Pancreas (tissue), 10 donors: ENCODE results near the gene METTL27. TPM values are rescaled to one million over a fixed set of nuclear protein-coding genes. Genes with fewer than 3 reads are reported as not detected.

Experiments used
- ATAC-seq, 4 donors: fragments of 200-7000 bp; cut with Tn5 transposase; one replicate each; pipeline versions ENCODE4 v1.8.0 to v1.9.1; 2020; ENCODE audit warnings: mild to moderate bottlenecking in 4 of 4, moderate library complexity in 4 of 4
- DNase-seq, 6 donors: peaks; one replicate each; pipeline ENCODE4 v3.0.0-alpha.2; 2020
- FAIRE-seq: peaks from 2 replicates; lab custom pipeline; 2012; peaks lifted over from hg19 to GRCh38; lab: Jason Lieb, UNC
- H3K27ac ChIP-seq, 4 donors: fragments of 200-600 bp; sonication (generic); 1 replicate in 3 of 4; 2 replicates in 1 of 4; pipeline versions ENCODE4 v1.5.0 to v1.8.0; 2020
- H3K27me3 ChIP-seq, 4 donors: fragments of 200-600 bp; one replicate each; pipeline ENCODE4 v1.8.0; 2021
- H3K36me3 ChIP-seq, 3 donors: fragments of 200-600 bp; sonication (generic) in 1 of 3; one replicate each; pipeline versions ENCODE4 v1.5.0 to v1.8.0; 2020 to 2021
- H3K4me1 ChIP-seq, 3 donors: fragments of 200-600 bp; one replicate each; pipeline ENCODE4 v1.8.0; 2021
- H3K4me3 ChIP-seq, 4 donors: fragments of 200-600 bp; sonication (generic) in 2 of 4; one replicate each; pipeline versions ENCODE4 v1.5.0 to v1.8.0; 2020 to 2021
- H3K9me3 ChIP-seq, 4 donors: fragments of 200-600 bp; one replicate each; pipeline ENCODE4 v1.8.0; 2021
- CTCF ChIP-seq, 4 donors: fragments of 200-600 bp; sonication (generic) in 3 of 4; IDR thresholded peaks; one replicate each; pipeline versions ENCODE4 v1.5.0 to v1.8.0; 2021; ENCODE audit warnings: antibody characterized with exemption in 4 of 4
- WGBS, 2 donors: extraction: QIAGEN DNeasy Blood & Tissue Kit; methylation state at CpG; one replicate each; pipeline ENCODE4 v1.1.7; 2013; 5-methylcytosine and 5-hydroxymethylcytosine counted together
- intact Hi-C, 3 donors: fragments of 100-400 bp; cut with DNase I; formaldehyde crosslinking; loops; one replicate each; pipeline versions ENCODE4 v1.11.1 to v1.14.2; 2022
- polyA plus RNA-seq, 2 donors: library from polyadenylated mRNA; stranded (reverse); fragments of 200-250 nt; gene quantifications; one replicate each; pipeline ENCODE4 v1.2.3, GENCODE V29; 2013
- total RNA-seq, 6 donors: library from RNA; stranded (reverse); fragmentation: NEBNext Ultra II Directional in 4 of 6; extraction: Animal tissue kit (Norgen Biotek cat#: 25700) in 4 of 6; gene quantifications; one replicate each; pipeline versions ENCODE4 v1.2.1 to v1.2.4, GENCODE V29; 2021 to 2023
- donor health status: healthy with polysubstance abuse.
- donor health status: DM: no; HTN: no; CAD: no; lungs with moderate emphysema.
- donor health status: DM: no; HTN: no; CAD: no.
- donor health status: control.
- donor health status: control.
- donor health status: Bipolar disorder and iron deficiency.
- donor health status: DM: yes; HTN: yes; CAD: no.
- donor health status: DM: no; HTN: no; CAD: no.
- donor health status: DM: no; HTN: no; CAD: no.
- donor health status: DM: yes; HTN: yes; CAD: no.

The METTL27 gene
- total and polyA plus RNA-seq, 8 donors, result 3.0 to 11.2 (median 5.5) TPM

DNA sequence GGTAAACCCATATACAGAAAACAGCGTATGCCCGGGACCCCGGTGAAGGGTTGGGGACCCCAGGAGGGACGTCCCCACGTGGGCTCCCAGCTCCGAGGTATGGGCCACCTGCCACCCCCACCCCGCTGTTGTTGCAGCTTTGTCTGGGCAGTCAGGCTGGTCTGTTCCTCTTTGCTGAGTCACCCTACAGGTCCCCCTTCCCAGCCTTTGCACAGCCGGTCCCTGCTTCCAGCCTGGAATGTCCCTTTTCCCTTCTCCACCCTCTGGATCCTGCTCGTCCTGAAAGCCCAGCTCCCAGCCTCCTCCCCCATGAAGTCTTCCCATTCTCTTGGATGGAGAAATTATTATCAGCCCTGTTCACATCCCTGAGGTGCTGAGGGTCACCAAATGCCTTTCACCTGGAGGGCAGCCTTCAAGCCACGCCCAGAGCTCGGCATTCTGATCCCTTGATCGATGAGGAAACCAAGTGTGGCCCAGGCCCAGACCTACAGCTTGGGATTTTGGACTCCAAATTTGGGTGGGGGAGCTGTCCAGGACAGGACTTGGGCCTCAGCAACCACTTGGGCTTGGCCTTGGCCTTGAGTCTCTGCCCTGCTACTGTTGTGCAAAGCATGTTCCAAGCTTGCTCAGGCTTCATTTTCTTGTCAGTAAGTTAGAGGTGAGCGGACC is 8.9 kb downstream of the METTL27 start:
- H3K36me3 ChIP-seq, result no peaks in the 10 kb centered on the region
- ATAC-seq (peak; percentile 14 to 35 (median 22)), FAIRE-seq (no peak), DNase-seq (peak; percentile 60 to 83 (median 72))
- H3K27me3 ChIP-seq, result no peaks in the 10 kb centered on the region
- WGBS, 2 donors, result 26 to 27% methylated on average over 10 to 13 of the region's 13 CpGs
- peaks cover 19 to 26% (median 22%) of the 10 kb centered on the region in 3 donors for H3K4me1 ChIP-seq
- H3K27ac ChIP-seq, result peak overlapping the region; percentile 95 to 98 (median 98)
- TF ChIP-seq CTCF (IDR thresholded peaks at IDR 0.05), result no peak
- intact Hi-C loops, result no loop called here
- H3K9me3 ChIP-seq, result no peaks in the 10 kb centered on the region
- H3K4me3 ChIP-seq, result peak overlapping the region; percentile 1 to 94 (median 68)

GRCh38 chr7:73832806-73833205 is 9.5 kb downstream of the METTL27 start:
- peak overlapping the region; percentile 66 to 94 (median 68) for H3K4me3 ChIP-seq
- intact Hi-C loops, result no loop called here
- H3K27me3 ChIP-seq, result no peaks in the 10 kb centered on the region
- FAIRE-seq, result no peak
- no peak for DNase-seq
- no peaks in the 10 kb centered on the region for H3K9me3 ChIP-seq
- ATAC-seq, result no peak
- H3K4me1 ChIP-seq, result peaks cover 22 to 27% (median 23%) of the 10 kb centered on the region in 3 donors
- WGBS, 2 donors, result 16% methylated on average over 13 of the region's 13 CpGs
- no peaks in the 10 kb centered on the region for H3K36me3 ChIP-seq
- TF ChIP-seq CTCF (IDR thresholded peaks at IDR 0.05), result no peak
- H3K27ac ChIP-seq, result peak overlapping the region; percentile 95 to 98 (median 98)

DNA sequence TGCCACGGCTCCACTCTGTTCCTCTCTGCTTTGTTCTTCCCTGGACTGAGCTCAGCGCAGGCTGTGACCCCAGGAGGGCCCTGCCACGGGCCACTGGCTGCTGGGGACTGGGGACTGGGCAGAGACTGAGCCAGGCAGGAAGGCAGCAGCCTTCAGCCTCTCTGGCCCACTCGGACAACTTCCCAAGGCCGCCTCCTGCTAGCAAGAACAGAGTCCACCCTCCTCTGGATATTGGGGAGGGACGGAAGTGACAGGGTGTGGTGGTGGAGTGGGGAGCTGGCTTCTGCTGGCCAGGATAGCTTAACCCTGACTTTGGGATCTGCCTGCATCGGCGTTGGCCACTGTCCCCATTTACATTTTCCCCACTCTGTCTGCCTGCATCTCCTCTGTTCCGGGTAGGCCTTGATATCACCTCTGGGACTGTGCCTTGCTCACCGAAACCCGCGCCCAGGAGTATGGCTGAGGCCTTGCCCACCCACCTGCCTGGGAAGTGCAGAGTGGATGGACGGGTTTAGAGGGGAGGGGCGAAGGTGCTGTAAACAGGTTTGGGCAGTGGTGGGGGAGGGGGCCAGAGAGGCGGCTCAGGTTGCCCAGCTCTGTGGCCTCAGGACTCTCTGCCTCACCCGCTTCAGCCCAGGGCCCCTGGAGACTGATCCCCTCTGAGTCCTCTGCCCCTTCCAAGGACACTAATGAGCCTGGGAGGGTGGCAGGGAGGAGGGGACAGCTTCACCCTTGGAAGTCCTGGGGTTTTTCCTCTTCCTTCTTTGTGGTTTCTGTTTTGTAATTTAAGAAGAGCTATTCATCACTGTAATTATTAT is 10.3 kb downstream of the METTL27 start:
- ATAC-seq (peak; percentile 59 to 69 (median 60)), FAIRE-seq (no peak), DNase-seq (peak; percentile 90 to 96 (median 95))
- intact Hi-C loops, result no loop called here
- Histone ChIP-seq H3K27me3 (no peaks in the 10 kb centered on the region), H3K27ac (peak overlapping the region; percentile 95 to 98 (median 98)), H3K9me3 (no peaks in the 10 kb centered on the region), H3K4me3 (peak overlapping the region; percentile 66 to 94 (median 68)), H3K4me1 (peaks cover 28 to 33% (median 29%) of the 10 kb centered on the region in 3 donors), H3K36me3 (no peaks in the 10 kb centered on the region)
- 10 to 18% methylated on average over 16 of the region's 16 CpGs for WGBS, 2 donors
- TF ChIP-seq CTCF (IDR thresholded peaks at IDR 0.05), result no peak

- H3K4me1 ChIP-seq, result peaks cover 31 to 39% (median 34%) of the 10 kb centered on the region in 3 donors
- no peak for TF ChIP-seq CTCF (IDR thresholded peaks at IDR 0.05)
- intact Hi-C loops, result no loop called here
- peak in 1 of 4 donors; percentile 0 for ATAC-seq
- DNase-seq, result peak in 2 of 6 donors; percentile 69 to 72
- 10 to 25% methylated on average over 16 of the region's 16 CpGs for WGBS, 2 donors
- H3K27me3 ChIP-seq, result no peaks in the 10 kb centered on the region
- H3K27ac ChIP-seq, result peak overlapping the region; percentile 95 to 98 (median 98)
- H3K9me3 ChIP-seq, result no peaks in the 10 kb centered on the region
- H3K4me3 ChIP-seq, result peak overlapping the region; percentile 66 to 94 (median 68)
- no peaks in the 10 kb centered on the region for H3K36me3 ChIP-seq
- no peak for FAIRE-seq
These were observed 10.8 kb downstream of the METTL27 start for GRCh38 chr7:73831584-73831833.
